Measurements from ENCODE around the gene STXBP6. TPM values are rescaled to one million over a fixed set of nuclear protein-coding genes. Genes with fewer than 3 reads are reported as not detected.

Gene STXBP6
- total and polyA plus RNA-seq, 2 of the 13 experiments (the other 11 are each of a cell fraction or from before 2014, with no cell fraction given) = 35.3 to 42.8 TPM

GRCh38 chr14:24818058-24818822 is 231.7 kb downstream of the STXBP6 start (continued):
- no peak for TF ChIP-seq ZNF275 (CRISPR knock-in tag; IDR thresholded peaks at IDR 0.05; ENCODE audit: borderline replicate concordance)
- 0 out of 2 replicates have a peak, but pooled peaks have one; percentile 16 for TF ChIP-seq RARG (CRISPR knock-in tag; IDR thresholded peaks at IDR 0.05; ENCODE audit: low read depth)
- TF ChIP-seq, protein P1, sequence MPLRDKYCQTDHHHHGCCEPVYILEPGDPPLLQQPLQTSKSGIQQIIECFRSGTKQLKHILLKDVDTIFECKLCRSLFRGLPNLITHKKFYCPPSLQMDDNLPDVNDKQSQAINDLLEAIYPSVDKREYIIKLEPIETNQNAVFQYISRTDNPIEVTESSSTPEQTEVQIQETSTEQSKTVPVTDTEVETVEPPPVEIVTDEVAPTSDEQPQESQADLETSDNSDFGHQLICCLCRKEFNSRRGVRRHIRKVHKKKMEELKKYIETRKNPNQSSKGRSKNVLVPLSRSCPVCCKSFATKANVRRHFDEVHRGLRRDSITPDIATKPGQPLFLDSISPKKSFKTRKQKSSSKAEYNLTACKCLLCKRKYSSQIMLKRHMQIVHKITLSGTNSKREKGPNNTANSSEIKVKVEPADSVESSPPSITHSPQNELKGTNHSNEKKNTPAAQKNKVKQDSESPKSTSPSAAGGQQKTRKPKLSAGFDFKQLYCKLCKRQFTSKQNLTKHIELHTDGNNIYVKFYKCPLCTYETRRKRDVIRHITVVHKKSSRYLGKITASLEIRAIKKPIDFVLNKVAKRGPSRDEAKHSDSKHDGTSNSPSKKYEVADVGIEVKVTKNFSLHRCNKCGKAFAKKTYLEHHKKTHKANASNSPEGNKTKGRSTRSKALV (CRISPR knock-in tag; IDR thresholded peaks at IDR 0.05) = peak; percentile 35; the same call in 1 of the 2 replicates
- TF ChIP-seq IKZF1 (IDR thresholded peaks at IDR 0.05) = no peak
- TF ChIP-seq XBP1 (CRISPR knock-in tag; IDR thresholded peaks at IDR 0.05) = 0 out of 2 replicates have a peak, but pooled peaks have one; percentile 39
- TF ChIP-seq PREB (CRISPR knock-in tag; IDR thresholded peaks at IDR 0.05) = no peak
- TF ChIP-seq, protein P2, sequence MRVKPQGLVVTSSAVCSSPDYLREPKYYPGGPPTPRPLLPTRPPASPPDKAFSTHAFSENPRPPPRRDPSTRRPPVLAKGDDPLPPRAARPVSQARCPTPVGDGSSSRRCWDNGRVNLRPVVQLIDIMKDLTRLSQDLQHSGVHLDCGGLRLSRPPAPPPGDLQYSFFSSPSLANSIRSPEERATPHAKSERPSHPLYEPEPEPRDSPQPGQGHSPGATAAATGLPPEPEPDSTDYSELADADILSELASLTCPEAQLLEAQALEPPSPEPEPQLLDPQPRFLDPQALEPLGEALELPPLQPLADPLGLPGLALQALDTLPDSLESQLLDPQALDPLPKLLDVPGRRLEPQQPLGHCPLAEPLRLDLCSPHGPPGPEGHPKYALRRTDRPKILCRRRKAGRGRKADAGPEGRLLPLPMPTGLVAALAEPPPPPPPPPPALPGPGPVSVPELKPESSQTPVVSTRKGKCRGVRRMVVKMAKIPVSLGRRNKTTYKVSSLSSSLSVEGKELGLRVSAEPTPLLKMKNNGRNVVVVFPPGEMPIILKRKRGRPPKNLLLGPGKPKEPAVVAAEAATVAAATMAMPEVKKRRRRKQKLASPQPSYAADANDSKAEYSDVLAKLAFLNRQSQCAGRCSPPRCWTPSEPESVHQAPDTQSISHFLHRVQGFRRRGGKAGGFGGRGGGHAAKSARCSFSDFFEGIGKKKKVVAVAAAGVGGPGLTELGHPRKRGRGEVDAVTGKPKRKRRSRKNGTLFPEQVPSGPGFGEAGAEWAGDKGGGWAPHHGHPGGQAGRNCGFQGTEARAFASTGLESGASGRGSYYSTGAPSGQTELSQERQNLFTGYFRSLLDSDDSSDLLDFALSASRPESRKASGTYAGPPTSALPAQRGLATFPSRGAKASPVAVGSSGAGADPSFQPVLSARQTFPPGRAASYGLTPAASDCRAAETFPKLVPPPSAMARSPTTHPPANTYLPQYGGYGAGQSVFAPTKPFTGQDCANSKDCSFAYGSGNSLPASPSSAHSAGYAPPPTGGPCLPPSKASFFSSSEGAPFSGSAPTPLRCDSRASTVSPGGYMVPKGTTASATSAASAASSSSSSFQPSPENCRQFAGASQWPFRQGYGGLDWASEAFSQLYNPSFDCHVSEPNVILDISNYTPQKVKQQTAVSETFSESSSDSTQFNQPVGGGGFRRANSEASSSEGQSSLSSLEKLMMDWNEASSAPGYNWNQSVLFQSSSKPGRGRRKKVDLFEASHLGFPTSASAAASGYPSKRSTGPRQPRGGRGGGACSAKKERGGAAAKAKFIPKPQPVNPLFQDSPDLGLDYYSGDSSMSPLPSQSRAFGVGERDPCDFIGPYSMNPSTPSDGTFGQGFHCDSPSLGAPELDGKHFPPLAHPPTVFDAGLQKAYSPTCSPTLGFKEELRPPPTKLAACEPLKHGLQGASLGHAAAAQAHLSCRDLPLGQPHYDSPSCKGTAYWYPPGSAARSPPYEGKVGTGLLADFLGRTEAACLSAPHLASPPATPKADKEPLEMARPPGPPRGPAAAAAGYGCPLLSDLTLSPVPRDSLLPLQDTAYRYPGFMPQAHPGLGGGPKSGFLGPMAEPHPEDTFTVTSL (CRISPR knock-in tag; IDR thresholded peaks at IDR 0.05; ENCODE audit: borderline replicate concordance) = peak; percentile 9; the same call in 1 of the 2 replicates
- peak; percentile 67 for TF ChIP-seq ZNF274 (CRISPR knock-in tag; IDR thresholded peaks at IDR 0.05)
- TF ChIP-seq ZNF441 (CRISPR knock-in tag; IDR thresholded peaks at IDR 0.05; ENCODE audit: borderline replicate concordance) = no peak
- TF ChIP-seq, protein P3, sequence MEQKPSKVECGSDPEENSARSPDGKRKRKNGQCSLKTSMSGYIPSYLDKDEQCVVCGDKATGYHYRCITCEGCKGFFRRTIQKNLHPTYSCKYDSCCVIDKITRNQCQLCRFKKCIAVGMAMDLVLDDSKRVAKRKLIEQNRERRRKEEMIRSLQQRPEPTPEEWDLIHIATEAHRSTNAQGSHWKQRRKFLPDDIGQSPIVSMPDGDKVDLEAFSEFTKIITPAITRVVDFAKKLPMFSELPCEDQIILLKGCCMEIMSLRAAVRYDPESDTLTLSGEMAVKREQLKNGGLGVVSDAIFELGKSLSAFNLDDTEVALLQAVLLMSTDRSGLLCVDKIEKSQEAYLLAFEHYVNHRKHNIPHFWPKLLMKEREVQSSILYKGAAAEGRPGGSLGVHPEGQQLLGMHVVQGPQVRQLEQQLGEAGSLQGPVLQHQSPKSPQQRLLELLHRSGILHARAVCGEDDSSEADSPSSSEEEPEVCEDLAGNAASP (CRISPR knock-in tag; IDR thresholded peaks at IDR 0.05; ENCODE audit: borderline replicate concordance) = no peak; the same call in 1 of the 2 replicates
- TF ChIP-seq ZNF652 (CRISPR knock-in tag; IDR thresholded peaks at IDR 0.05; ENCODE audit: borderline replicate concordance, low read depth) = no peak; the same call in 1 of the 2 replicates
- peak; percentile 82 for TF ChIP-seq KAT8 (CRISPR knock-in tag; IDR thresholded peaks at IDR 0.05)
- TF ChIP-seq SETDB1 (CRISPR knock-in tag; IDR thresholded peaks at IDR 0.05; ENCODE audit: borderline replicate concordance) = no peak
- no peak; the same call in 1 of the 2 replicates for TF ChIP-seq CHD4 (IDR thresholded peaks at IDR 0.05; ENCODE audit: borderline replicate concordance, low read length)
- TF ChIP-seq ZNF572 (CRISPR knock-in tag; IDR thresholded peaks at IDR 0.05) = no peak
- peak; percentile 67 for TF ChIP-seq SIX4 (CRISPR knock-in tag; IDR thresholded peaks at IDR 0.05)
- TF ChIP-seq MZF1 (CRISPR knock-in tag; IDR thresholded peaks at IDR 0.05; ENCODE audit: borderline replicate concordance) = peak; percentile 61; the same call in 1 of the 2 replicates

Measured in HepG2 (cell line).